HepG2 (cell line): ENCODE results near the gene DCN.

Source experiments
- CEBPB ChIP-seq: IDR thresholded peaks from 2 replicates; pipeline ENCODE4 v1.6.1; 2011; ENCODE audit warnings: low read depth, low read length, improper control_type of control experiment, borderline replicate concordance
- SP2 ChIP-seq: sonication (generic); formaldehyde crosslinking; IDR thresholded peaks from 2 replicates; pipeline ENCODE4 v1.5.1; 2020; ENCODE audit warnings: mild to moderate bottlenecking, missing genetic modification reagents
- TRIM24 ChIP-seq: sonication (generic); formaldehyde crosslinking; IDR thresholded peaks from 2 replicates; pipeline ENCODE4 v1.8.0; 2022; ENCODE audit warnings: mild to moderate bottlenecking, missing genetic modification reagents
- TF ChIP-seq, protein P1 (sequence below): sonication (generic); formaldehyde crosslinking; IDR thresholded peaks from 2 replicates; pipeline ENCODE4 v1.5.0; 2020; ENCODE audit warnings: mild to moderate bottlenecking, missing genetic modification reagents, moderate library complexity
- TF ChIP-seq, protein P2 (sequence below): sonication (generic); IDR thresholded peaks from 2 replicates; pipeline ENCODE4 v1.6.1; 2016; ENCODE audit warnings: low read depth, borderline replicate concordance

DNA sequence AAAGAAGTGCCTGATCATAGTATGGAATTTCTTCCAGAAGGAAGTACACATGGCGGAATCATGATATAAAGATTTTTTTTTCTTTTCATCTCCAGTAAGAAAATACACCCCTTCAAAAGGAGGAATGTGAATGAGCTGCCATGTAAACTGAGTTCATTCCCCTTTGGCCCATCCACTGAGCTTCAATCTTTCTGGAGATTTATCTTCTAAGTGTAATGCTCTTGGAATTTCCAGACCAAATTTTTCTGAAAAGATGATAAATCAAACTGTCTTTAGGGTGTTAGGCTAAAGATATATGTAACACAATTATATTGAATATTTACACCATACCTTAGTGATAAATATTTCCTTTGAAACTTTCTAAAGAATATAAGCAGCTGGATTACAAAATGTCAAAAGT is 5.2 kb downstream of the DCN start:
- TF ChIP-seq, protein P1, sequence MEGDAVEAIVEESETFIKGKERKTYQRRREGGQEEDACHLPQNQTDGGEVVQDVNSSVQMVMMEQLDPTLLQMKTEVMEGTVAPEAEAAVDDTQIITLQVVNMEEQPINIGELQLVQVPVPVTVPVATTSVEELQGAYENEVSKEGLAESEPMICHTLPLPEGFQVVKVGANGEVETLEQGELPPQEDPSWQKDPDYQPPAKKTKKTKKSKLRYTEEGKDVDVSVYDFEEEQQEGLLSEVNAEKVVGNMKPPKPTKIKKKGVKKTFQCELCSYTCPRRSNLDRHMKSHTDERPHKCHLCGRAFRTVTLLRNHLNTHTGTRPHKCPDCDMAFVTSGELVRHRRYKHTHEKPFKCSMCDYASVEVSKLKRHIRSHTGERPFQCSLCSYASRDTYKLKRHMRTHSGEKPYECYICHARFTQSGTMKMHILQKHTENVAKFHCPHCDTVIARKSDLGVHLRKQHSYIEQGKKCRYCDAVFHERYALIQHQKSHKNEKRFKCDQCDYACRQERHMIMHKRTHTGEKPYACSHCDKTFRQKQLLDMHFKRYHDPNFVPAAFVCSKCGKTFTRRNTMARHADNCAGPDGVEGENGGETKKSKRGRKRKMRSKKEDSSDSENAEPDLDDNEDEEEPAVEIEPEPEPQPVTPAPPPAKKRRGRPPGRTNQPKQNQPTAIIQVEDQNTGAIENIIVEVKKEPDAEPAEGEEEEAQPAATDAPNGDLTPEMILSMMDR (CRISPR knock-in tag): no peak
- TF ChIP-seq CEBPB: no peak
- TF ChIP-seq TRIM24 (CRISPR knock-in tag): no peak
- TF ChIP-seq, protein P2, sequence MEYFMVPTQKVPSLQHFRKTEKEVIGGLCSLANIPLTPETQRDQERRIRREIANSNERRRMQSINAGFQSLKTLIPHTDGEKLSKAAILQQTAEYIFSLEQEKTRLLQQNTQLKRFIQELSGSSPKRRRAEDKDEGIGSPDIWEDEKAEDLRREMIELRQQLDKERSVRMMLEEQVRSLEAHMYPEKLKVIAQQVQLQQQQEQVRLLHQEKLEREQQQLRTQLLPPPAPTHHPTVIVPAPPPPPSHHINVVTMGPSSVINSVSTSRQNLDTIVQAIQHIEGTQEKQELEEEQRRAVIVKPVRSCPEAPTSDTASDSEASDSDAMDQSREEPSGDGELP: no peak
- no peak for TF ChIP-seq SP2 (CRISPR knock-in tag)
